Suprapubic skin (tissue), 4 donors: ENCODE data around the gene RCOR1. TPM values are rescaled to one million over a fixed set of nuclear protein-coding genes. Genes with fewer than 3 reads are reported as not detected.

ENCODE experiments used
- DNase-seq, 2 donors: peaks; one replicate each; pipeline ENCODE4 v3.0.0-alpha.2; 2019; ENCODE audit warnings: low spot score in 2 of 2
- H3K27ac ChIP-seq: fragments of 200-600 bp; sonication (generic); one replicate; pipeline ENCODE4 v1.5.1; 2019
- H3K27me3 ChIP-seq: fragments of 200-600 bp; sonication (generic); one replicate; pipeline ENCODE4 v1.5.1; 2019
- H3K36me3 ChIP-seq: fragments of 200-600 bp; sonication (generic); one replicate; pipeline ENCODE4 v1.5.1; 2019
- H3K4me1 ChIP-seq: fragments of 200-600 bp; sonication (generic); one replicate; pipeline ENCODE4 v1.5.1; 2019
- H3K4me3 ChIP-seq: fragments of 200-600 bp; sonication (generic); one replicate; pipeline ENCODE4 v1.5.1; 2019; ENCODE audit warnings: mild to moderate bottlenecking
- H3K9me3 ChIP-seq: fragments of 200-600 bp; sonication (generic); one replicate; pipeline ENCODE4 v1.5.1; 2019
- CTCF ChIP-seq, 2 donors: fragments of 200-600 bp in 1 of 2; fragments of 450-650 bp in 1 of 2; sonication (generic) in 1 of 2; IDR thresholded peaks; one replicate each; pipeline ENCODE4 v1.5.1; 2016 to 2019; ENCODE audit warnings: antibody characterized with exemption in 2 of 2, mild to moderate bottlenecking in 1 of 2, moderate library complexity in 1 of 2
- EP300 ChIP-seq: sonication (generic); formaldehyde crosslinking; IDR thresholded peaks from one replicate; pipeline ENCODE4 v1.6.1; 2017; ENCODE audit warnings: antibody characterized with exemption
- POLR2A ChIP-seq, 2 donors: fragments of 450-650 bp; IDR thresholded peaks; one replicate each; pipeline ENCODE4 v1.6.1; 2017; ENCODE audit warnings: antibody characterized with exemption in 2 of 2, mild to moderate bottlenecking in 2 of 2, moderate library complexity in 2 of 2
- POLR2AphosphoS5 ChIP-seq, 3 donors: sonication (generic); formaldehyde crosslinking; IDR thresholded peaks; one replicate each; pipeline ENCODE4 v1.6.1; 2017; ENCODE audit warnings: antibody characterized with exemption in 3 of 3
- WGBS: methylation state at CpG from one replicate; pipeline ENCODE4 v1.1.5; 2018; 5-methylcytosine and 5-hydroxymethylcytosine counted together
- total RNA-seq, 4 donors: library from RNA; depleted of rRNA; stranded (reverse); fragments of >200 nt; gene quantifications; one replicate each; pipeline ENCODE4 v1.1.0, GENCODE V29; 2016

RCOR1 gene
- total RNA-seq, 4 donors from 2014 or later, result 20.6 to 27.7 (median 24.8) TPM

DNA sequence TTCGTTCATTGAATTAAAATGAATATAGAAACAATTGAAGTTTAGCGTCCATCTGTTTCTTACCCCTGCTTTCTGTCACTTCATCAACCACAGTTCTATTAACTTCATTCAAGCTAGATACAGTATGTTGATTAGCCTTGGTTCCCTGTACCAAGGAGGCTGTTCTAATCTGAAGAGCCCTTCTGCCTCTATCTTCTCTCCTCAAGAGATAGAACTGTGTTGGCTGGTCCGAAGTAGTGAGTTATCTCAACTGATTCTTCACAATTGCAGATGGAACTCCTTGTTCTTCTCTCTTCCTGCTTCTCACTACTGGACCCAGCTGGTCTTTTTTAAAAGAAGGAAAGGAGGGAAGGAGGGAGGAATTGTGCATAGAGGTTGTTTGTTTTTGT lies 102.7 kb downstream of the RCOR1 start:
- DNase-seq, result no peak
- Histone ChIP-seq H3K4me3 (no peak overlapping the region), H3K27ac (no peak overlapping the region), H3K9me3 (no peaks in the 10 kb centered on the region), H3K36me3 (no peaks in the 10 kb centered on the region), H3K27me3 (no peaks in the 10 kb centered on the region), H3K4me1 (peaks cover 14% of the 10 kb centered on the region)
- TF ChIP-seq EP300 (no peak), CTCF (IDR thresholded peaks at IDR 0.05) (no peak), POLR2AphosphoS5 (IDR thresholded peaks at IDR 0.05) (no peak), POLR2A (IDR thresholded peaks at IDR 0.05) (no peak)
- whole genome bisulfite sequencing, result 67% methylated on average over 3 of the region's 3 CpGs

- no peak for DNase-seq
- peaks cover 10% of the 10 kb centered on the region for H3K4me1 ChIP-seq
- WGBS, result 84% methylated on average over 8 of the region's 8 CpGs
- no peaks in the 10 kb centered on the region for H3K27me3 ChIP-seq
- no peaks in the 10 kb centered on the region for H3K36me3 ChIP-seq
- H3K9me3 ChIP-seq, result no peaks in the 10 kb centered on the region
- TF ChIP-seq CTCF (IDR thresholded peaks at IDR 0.05) (no peak), EP300 (no peak), POLR2A (IDR thresholded peaks at IDR 0.05) (no peak), POLR2AphosphoS5 (IDR thresholded peaks at IDR 0.05) (no peak)
- no peak overlapping the region for H3K4me3 ChIP-seq
- H3K27ac ChIP-seq, result no peak overlapping the region
Observed at GRCh38 chr14:102696332-102696731, 103.9 kb downstream of the RCOR1 start.

- H3K27me3 ChIP-seq, result no peaks in the 10 kb centered on the region
- no peaks in the 10 kb centered on the region for H3K36me3 ChIP-seq
- TF ChIP-seq EP300 (no peak), POLR2AphosphoS5 (IDR thresholded peaks at IDR 0.05) (no peak)
- H3K27ac ChIP-seq, result no peak overlapping the region
- no peak overlapping the region for H3K4me3 ChIP-seq
- 44% methylated on average over 3 of the region's 3 CpGs for WGBS
- H3K4me1 ChIP-seq, result peaks cover 5% of the 10 kb centered on the region
- no peaks in the 10 kb centered on the region for H3K9me3 ChIP-seq
- no peak for DNase-seq
Observed at GRCh38 chr14:102696856-102697495, 104.5 kb downstream of the RCOR1 start.

DNA sequence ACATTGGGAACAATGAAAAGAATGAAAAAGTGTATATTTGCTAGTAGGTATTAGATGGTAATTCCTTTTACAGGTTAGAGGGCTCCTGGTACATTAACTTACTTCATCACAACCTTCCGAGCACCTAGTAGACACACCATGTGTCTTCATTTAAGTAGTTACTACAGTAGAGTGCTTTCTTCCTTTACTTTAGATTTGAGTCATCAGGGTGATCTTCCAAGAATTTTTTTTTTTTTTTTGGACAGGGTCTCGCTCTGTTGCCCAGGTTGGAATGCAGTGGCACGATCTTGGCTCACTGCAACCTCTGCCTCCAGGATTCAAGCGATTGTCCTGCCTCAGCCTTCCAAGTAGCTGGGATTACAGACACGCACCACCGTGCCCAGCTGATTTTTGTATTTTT lies 105.1 kb downstream of the RCOR1 start:
- H3K4me3 ChIP-seq, result no peak overlapping the region
- H3K27ac ChIP-seq, result no peak overlapping the region
- no peaks in the 10 kb centered on the region for H3K27me3 ChIP-seq
- WGBS, result 93% methylated on average over 6 of the region's 6 CpGs
- no peak for DNase-seq
- H3K36me3 ChIP-seq, result no peaks in the 10 kb centered on the region
- TF ChIP-seq POLR2A (IDR thresholded peaks at IDR 0.05), result no peak
- TF ChIP-seq CTCF (IDR thresholded peaks at IDR 0.05), result no peak
- no peak for TF ChIP-seq EP300
- TF ChIP-seq POLR2AphosphoS5 (IDR thresholded peaks at IDR 0.05), result no peak
- no peaks in the 10 kb centered on the region for H3K9me3 ChIP-seq
- no peaks in the 10 kb centered on the region for H3K4me1 ChIP-seq

DNA sequence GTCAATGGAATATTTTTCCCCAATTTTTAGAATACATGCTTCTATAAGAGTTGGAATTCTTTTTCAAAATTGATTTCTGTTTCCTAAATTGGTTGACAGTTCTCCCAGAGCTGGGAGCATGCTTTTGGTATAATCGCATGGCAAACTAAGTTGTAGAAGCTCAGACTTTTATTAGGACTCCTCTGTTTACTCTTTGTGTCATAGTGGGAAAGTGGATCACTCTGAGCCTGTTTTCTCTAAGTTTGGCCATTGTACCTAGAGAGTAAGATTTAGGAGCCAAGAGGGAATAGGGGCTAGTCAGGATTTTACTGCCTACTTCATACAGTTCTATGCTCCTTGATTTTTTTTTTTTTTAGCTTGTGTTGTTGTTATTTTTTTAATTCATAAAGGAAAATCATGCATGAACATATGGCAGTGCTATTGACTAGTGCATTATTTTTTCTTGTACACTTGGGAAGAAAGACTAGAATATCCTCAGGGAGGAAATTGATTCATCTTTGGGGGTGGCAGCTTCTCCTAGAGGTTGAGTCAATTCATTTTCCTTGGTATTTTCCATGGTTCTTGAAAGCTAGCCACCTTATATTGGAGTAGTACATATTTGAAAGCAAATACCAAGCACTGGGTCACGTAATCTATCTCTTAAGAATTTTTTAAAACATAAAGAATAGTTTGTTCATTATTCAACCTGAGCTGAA lies 107.1 kb downstream of the RCOR1 start:
- TF ChIP-seq CTCF (IDR thresholded peaks at IDR 0.05) (no peak), POLR2A (IDR thresholded peaks at IDR 0.05) (no peak), POLR2AphosphoS5 (IDR thresholded peaks at IDR 0.05) (no peak)
- Histone ChIP-seq H3K27ac (no peak overlapping the region), H3K27me3 (no peaks in the 10 kb centered on the region), H3K4me1 (no peaks in the 10 kb centered on the region), H3K9me3 (no peaks in the 10 kb centered on the region), H3K36me3 (peaks cover 16% of the 10 kb centered on the region), H3K4me3 (no peak overlapping the region)
- no peak for DNase-seq
- 96% methylated on average over 2 of the region's 2 CpGs for WGBS
